ENCODE data around the gene UBE3B. TPM values are rescaled to one million over a fixed set of nuclear protein-coding genes. Genes with fewer than 3 reads are reported as not detected.

The UBE3B gene
- total RNA-seq, 1 donor from 2014 or later, result 32.2 TPM

GRCh38 chr12:109581856-109582255 is 104.4 kb downstream of the UBE3B start:
- no peak for DNase-seq (ENCODE audit: extremely low spot score in 2 of 2)
- Histone ChIP-seq H3K9me3 (no peaks in the 10 kb centered on the region), H3K27ac (no peak overlapping the region), H3K27me3 (no peaks in the 10 kb centered on the region), H3K4me1 (no peaks in the 10 kb centered on the region), H3K4me3 (no peak overlapping the region), H3K36me3 (peaks cover 0 to 57% of the 10 kb centered on the region in 2 donors)
- intact Hi-C loops (cut with DNase I), result no loop called here
- TF ChIP-seq CTCF (IDR thresholded peaks at IDR 0.05) (no peak), POLR2A (IDR thresholded peaks at IDR 0.05) (no peak), POLR2AphosphoS5 (IDR thresholded peaks at IDR 0.05; ENCODE audit: insufficient read depth in 1 of 2, low read depth in 1 of 2) (no peak)

DNA sequence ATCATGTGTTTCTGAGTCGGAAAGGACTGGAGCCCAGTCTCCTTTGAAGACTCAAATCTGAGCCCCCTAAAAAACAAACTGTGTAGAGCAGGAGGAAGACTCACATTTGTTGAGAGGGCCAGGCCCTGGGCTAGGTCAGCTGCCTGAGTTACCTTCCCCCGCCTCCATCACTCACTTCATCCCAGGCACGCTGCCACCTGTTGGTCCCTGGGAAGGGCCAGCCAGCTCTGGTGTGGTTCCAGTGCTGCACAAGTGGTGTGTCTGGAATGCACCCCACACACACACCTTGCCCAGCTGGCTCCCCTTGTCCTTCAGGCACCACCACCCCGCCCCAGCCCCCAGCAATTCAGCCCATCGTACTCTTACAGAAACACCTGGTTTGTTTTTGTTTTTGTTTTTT is 105.2 kb downstream of the UBE3B start:
- DNase-seq (ENCODE audit: extremely low spot score in 2 of 2), result no peak
- no peak overlapping the region for H3K27ac ChIP-seq

GRCh38 chr12:109583733-109584132 is 106.3 kb downstream of the UBE3B start:
- TF ChIP-seq CTCF (IDR thresholded peaks at IDR 0.05) (no peak), POLR2A (IDR thresholded peaks at IDR 0.05) (no peak), POLR2AphosphoS5 (IDR thresholded peaks at IDR 0.05; ENCODE audit: insufficient read depth in 1 of 2, low read depth in 1 of 2) (no peak)
- Histone ChIP-seq H3K4me3 (no peak overlapping the region), H3K9me3 (no peaks in the 10 kb centered on the region), H3K27me3 (no peaks in the 10 kb centered on the region), H3K27ac (no peak overlapping the region), H3K36me3 (peaks cover 0 to 58% of the 10 kb centered on the region in 2 donors), H3K4me1 (no peaks in the 10 kb centered on the region)
- DNase-seq (ENCODE audit: extremely low spot score in 2 of 2), result no peak
- intact Hi-C loops (cut with DNase I), result no loop called here

More for the DNA sequence above, 105.2 kb downstream of the UBE3B start:
- Histone ChIP-seq H3K36me3 (peaks cover 0 to 56% of the 10 kb centered on the region in 2 donors), H3K9me3 (no peaks in the 10 kb centered on the region), H3K4me3 (no peak overlapping the region), H3K27me3 (no peaks in the 10 kb centered on the region), H3K4me1 (no peaks in the 10 kb centered on the region)
- TF ChIP-seq POLR2A (IDR thresholded peaks at IDR 0.05), result no peak
- TF ChIP-seq CTCF (IDR thresholded peaks at IDR 0.05), result no peak
- TF ChIP-seq POLR2AphosphoS5 (IDR thresholded peaks at IDR 0.05; ENCODE audit: insufficient read depth in 1 of 2, low read depth in 1 of 2), result no peak
- intact Hi-C loops (cut with DNase I), result no loop called here

Other genes starting within 250 kb of the UBE3B start
- not detected for gene FOXN4, start 168.3 kb upstream of the UBE3B start, total RNA-seq
- gene MYO1H, start 129.7 kb upstream of the UBE3B start, total RNA-seq, result not detected
- gene KCTD10, start 334 bp upstream of the UBE3B start, total RNA-seq, result 86.2 TPM
- gene MMAB, start 95.9 kb downstream of the UBE3B start, total RNA-seq, result 27.7 TPM
- gene MVK, start 96.2 kb downstream of the UBE3B start, total RNA-seq, result 24.1 TPM
- gene FAM222A, start 236.2 kb downstream of the UBE3B start, total RNA-seq, result 1.5 TPM